Measurements from ENCODE around the gene SLC66A3.

SLC66A3 gene

DNA sequence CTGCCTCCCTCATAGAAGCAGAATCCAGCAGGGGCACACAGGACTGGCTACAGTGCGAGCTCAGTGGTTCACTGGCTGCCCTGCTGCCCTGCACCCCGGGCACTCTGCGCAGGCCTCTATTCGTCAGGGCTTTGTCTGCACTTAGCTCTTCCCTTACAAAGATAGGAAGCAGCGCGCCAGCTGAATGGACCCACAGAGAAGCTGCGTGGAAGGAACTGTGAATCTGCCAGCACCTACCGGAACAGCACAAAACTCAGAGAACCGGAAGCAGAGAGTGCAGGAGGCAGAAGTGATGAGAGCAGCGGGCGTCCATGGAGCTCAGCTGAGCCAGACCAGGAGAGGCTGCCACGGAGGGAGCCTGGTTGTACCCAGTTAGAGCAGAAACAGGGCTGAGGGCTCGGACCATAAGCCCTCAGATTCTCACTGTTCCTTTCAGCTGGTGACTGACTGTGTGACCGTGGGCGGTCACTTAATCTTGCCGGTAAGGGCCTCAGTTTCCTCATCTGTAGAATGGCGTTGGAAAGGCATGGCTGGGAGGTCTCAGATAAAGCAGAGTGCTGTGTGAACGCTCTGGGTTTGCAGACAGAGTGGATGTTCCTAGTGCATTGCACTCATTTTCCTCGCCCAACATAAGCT is 23.1 kb upstream of the SLC66A3 start:
- H3K4me3 ChIP-seq (ENCODE audit: low read depth, low read length) = no peak overlapping the region
- ChIA-PET CTCF (interaction anchor here (0.6 to 8.6 kb wide), 91 partner anchors 9 to 648 kb away, joined by 3 to 209 read pairs (median 5); partner anchors contain the start of genes E2F6, KCNF1, PDIA6 and SLC66A3), POLR2A (interaction anchor here (0.9 to 1.7 kb wide), 2 partner anchors 23 to 315 kb away, joined by 3 to 8 read pairs; partner anchors contain the start of gene SLC66A3)
- TF ChIP-seq, protein P1, sequence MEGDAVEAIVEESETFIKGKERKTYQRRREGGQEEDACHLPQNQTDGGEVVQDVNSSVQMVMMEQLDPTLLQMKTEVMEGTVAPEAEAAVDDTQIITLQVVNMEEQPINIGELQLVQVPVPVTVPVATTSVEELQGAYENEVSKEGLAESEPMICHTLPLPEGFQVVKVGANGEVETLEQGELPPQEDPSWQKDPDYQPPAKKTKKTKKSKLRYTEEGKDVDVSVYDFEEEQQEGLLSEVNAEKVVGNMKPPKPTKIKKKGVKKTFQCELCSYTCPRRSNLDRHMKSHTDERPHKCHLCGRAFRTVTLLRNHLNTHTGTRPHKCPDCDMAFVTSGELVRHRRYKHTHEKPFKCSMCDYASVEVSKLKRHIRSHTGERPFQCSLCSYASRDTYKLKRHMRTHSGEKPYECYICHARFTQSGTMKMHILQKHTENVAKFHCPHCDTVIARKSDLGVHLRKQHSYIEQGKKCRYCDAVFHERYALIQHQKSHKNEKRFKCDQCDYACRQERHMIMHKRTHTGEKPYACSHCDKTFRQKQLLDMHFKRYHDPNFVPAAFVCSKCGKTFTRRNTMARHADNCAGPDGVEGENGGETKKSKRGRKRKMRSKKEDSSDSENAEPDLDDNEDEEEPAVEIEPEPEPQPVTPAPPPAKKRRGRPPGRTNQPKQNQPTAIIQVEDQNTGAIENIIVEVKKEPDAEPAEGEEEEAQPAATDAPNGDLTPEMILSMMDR (IDR thresholded peaks at IDR 0.05; ENCODE audit: insufficient read depth, low read length, missing control alignments) = no peak
- no peak for DNase-seq (ENCODE audit: low read depth, low spot score)

DNA sequence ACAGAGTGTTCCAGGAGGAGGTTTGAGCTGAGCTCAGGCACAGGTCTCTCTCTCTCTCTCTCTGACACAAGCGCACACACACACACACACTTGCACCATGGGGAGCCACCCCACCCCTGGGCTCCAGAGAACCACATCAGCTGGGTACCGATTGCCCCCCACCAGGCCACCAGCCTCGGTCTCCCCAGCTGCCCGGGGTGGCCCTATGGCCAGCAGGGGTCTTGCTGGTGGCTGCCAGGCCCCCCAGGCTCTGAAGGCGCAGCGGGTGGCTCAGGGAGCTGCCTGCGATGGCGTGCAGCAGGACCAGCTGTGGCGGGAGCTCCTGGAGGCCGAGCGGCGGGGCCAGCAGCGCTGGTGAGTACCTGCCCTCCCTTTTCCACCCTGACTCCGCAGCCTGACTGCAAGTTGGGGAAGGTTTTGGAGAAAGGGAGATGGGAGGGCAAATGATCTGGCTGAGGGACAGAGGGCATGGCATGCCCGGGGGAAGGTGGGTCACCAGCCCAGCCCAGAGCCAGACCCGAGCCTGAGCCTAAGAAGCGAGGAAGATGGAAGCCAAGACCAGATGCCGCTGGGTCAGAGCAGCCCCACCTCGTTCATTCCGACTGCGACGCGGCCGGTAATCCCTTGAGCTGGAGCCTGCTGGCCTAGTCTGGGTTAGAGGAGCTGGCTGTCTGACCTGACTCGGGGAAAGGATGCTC is 21.9 kb upstream of the SLC66A3 start:
- DNase-seq (ENCODE audit: low read depth, low spot score) = no peak
- TF ChIP-seq, protein P1 (IDR thresholded peaks at IDR 0.05; ENCODE audit: insufficient read depth, low read length, missing control alignments) = no peak
- CTCF ChIA-PET = interaction anchor here (0.6 to 8.6 kb wide), 69 partner anchors 10 to 644 kb away, joined by 3 to 209 read pairs (median 6); partner anchors contain the start of genes KCNF1, PDIA6 and SLC66A3
- POLR2A ChIA-PET = interaction anchor here (0.7 to 1.7 kb wide), 2 partner anchors 10 to 21 kb away, joined by 3 to 8 read pairs; partner anchors contain the start of gene SLC66A3
- peak overlapping the region; percentile 56 for H3K4me3 ChIP-seq (ENCODE audit: low read depth, low read length)

DNA sequence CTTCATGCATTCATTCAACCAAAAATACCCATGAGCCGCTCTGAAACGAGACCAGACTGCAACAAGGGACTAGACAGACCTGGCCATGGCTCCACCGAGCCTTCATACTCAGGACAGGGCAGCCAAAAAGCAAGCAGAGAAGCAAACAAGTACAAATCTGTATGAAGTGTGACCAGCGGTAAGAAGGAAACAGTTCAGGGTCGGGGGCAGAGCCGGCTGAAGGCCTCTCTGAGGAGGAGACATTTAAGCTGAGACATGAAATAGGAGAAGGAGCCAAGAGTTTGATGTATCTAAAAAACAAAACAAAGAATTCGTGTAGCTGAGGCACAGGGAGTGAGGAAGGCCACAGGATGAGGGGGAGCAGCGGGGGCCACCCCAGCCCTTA is 21.3 kb upstream of the SLC66A3 start:
- H3K4me3 ChIP-seq (ENCODE audit: low read depth, low read length) = no peak overlapping the region
- TF ChIP-seq, protein P1 (IDR thresholded peaks at IDR 0.05; ENCODE audit: insufficient read depth, low read length, missing control alignments) = no peak
- ChIA-PET CTCF (interaction anchor here (1.0 to 8.6 kb wide), 20 partner anchors 10 to 449 kb away, joined by 3 to 209 read pairs (median 12); partner anchors contain the start of genes KCNF1 and SLC66A3), POLR2A (no interaction called here)
- DNase-seq (ENCODE audit: low read depth, low spot score) = no peak

DNA sequence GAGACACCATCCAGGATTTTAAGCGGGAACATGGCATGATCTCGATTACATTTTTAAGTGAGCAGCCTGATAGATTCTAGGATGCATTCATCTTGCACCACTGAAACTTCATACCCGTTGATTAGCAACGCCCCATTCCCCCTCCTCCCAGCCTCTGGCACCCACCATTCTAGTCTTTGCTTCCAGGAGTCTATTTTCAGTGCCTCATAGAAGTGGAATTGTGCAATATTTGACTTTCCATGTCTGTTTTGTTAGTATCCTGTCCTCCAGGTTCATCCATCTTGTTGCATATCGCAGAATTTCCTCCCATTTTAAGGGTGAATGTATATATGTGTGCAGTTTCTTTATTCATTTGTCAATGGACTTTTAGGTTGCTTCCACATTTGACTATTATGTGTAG is 20.9 kb upstream of the SLC66A3 start:
- ChIA-PET POLR2A (no interaction called here), CTCF (interaction anchor here (1.1 to 8.6 kb wide), 10 partner anchors 10 to 448 kb away, joined by 3 to 209 read pairs (median 41); partner anchors contain the start of gene SLC66A3)
- H3K4me3 ChIP-seq (ENCODE audit: low read depth, low read length) = no peak overlapping the region
- DNase-seq (ENCODE audit: low read depth, low spot score) = no peak
- TF ChIP-seq, protein P1 (IDR thresholded peaks at IDR 0.05; ENCODE audit: insufficient read depth, low read length, missing control alignments) = no peak

DNA sequence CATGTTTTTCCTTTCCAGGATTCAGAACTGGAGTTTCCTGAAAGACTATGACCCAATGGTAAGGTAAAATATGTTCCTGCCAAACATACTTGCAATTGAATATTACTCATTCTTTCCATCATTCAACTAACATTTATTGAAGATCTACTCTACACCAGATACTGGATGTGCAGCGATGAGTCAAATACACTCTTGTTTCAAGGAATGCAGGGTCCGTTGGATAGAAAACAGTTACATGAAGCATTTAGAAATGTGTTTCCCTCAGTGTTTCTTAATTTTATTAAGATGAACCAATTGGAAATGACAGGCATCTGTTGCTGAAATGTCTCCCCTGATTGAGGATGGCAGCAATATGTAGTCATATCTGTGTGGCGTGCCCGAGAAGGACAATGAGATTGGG is 14.8 kb upstream of the SLC66A3 start:
- H3K4me3 ChIP-seq (ENCODE audit: low read depth, low read length) = no peak overlapping the region
- POLR2A ChIA-PET = no interaction called here
- DNase-seq (ENCODE audit: low read depth, low spot score) = no peak
- CTCF ChIA-PET = no interaction called here
- TF ChIP-seq, protein P1 (IDR thresholded peaks at IDR 0.05; ENCODE audit: insufficient read depth, low read length, missing control alignments) = no peak

DNA sequence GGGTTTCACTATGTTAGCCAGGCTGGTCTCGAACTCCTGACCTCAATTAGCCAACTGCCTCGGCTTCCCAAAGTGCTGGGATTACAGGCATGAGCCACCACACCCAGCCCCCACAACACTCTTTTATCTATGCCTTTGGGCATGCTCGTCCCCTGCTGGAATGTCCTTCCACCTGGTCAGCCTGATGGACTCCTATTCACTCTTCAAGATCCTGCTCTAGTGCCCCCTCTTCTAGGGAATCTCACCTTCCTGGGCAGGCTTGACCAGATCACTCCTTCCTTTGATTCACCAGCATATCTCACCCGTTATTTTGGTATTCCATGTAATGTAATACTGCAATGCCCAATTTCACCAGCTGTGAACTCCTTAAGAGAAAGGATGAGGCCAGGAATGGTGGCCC is 13.9 kb upstream of the SLC66A3 start:
- no peak overlapping the region for H3K4me3 ChIP-seq (ENCODE audit: low read depth, low read length)
- CTCF ChIA-PET = interaction anchor here (1.0 to 5.1 kb wide), 3 partner anchors 9 to 306 kb away, joined by 3 to 53 read pairs (median 5); partner anchors contain the start of gene ROCK2
- POLR2A ChIA-PET = no interaction called here
- DNase-seq (ENCODE audit: low read depth, low spot score) = no peak
- TF ChIP-seq, protein P1 (IDR thresholded peaks at IDR 0.05; ENCODE audit: insufficient read depth, low read length, missing control alignments) = no peak

Data from AG04449 (cell line).